Cerebellar nuclear complex (tissue), 1 donor: ENCODE measurements around the gene ZNF560.
A peak's percentile ranks its signal among the peaks of the same experiment; 100 is the strongest.

ENCODE experiments used
- DNase-seq, 2 experiments: peaks; one replicate each; lab custom pipeline; 2025; lab: John Stamatoyannopoulos, UW

The ZNF560 gene

DNA sequence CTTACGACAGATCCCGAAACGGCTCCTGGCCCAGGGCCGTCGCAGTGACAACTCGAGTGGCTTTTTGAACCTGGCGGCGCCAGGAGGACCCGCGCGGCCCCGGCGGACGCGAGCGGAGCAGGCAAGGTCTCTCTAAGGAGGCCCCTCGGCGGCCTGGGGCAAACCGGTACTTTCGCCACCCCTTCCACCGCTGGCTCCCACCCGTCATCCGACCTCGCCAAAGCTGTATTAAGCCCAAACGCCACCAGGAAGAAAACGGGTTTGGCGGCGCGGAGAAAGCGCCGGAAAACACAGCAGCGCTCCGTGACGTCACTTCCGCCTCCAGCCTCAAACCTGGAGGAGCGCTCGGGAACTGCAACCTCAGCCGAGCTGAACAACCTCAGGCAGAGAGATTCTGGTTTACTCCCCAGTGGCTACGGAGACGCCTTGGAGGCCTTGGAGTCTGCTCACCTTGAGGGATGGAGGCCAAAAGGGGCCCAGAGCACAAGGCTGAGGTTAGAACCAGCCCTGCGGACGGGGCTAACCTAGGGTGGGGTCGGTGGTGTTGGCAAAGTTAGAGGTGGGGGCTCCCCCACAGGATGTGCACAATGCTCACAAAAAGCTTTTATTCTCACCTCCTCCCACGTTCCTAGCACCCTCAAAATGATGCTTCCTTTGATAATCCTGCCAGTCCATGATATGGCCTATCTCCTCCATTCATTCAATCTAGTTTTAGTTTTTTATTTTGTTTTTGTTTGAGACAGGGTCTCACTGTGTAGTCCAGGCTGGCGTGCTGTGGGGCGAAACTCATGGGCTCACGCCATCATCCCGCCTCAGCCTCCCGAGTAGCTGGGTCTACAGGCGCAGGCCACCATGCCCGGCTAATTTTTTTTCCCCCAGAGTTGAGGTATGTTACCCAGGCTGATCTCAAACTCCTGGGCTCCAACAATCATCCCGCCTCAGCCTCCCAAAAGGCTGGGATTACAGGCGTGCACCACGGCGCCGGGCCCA, 62.8 kb downstream of the ZNF560 start, which contains the start of gene ZNF266:
Gene ZNF266, minus strand, starts transcription at position 295 of the 990 bp plus-strand sequence. CDS start 15,484 bp downstream, outside the sequence.
- DNase-seq: peak in 1 of 2 experiments; percentile 67

DNA sequence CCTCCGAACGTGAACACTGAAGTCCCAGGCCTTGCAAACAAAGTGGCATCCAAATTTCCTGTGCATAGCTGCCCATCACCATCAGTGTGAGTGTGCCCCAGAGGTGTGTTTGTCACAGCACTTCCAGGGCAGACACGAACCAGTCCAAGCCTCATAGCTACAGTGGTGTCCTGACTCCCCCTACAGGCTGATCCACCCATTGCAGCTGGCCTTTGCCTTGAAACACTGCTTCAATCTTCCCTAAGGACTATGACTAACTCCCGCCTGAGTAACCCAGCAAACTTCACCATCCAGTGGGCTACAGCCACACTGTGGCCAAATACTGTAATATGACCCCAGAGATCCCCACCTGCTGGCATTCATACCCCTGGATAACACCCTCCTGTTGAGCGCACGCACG, 66.9 kb downstream of the ZNF560 start:
- no peak for DNase-seq

DNA sequence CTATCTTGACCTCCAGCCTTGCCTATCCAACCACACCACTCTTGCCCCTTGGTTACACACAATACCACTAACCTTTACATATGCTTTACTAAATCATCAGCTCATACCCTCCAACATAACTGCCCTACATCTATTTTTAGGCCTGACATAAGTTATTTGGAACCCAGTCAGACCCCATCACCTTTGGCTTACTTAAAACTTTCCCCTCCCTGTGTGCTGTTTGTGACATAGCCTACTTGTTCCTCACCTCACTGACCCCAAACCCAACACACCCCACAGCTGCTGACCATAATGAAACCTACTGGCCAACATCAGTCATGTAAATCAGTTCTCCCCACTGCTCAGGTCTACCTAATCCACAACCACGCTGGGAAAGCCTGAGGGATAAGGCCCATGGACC, 68.0 kb downstream of the ZNF560 start:
- DNase-seq: no peak

DNA sequence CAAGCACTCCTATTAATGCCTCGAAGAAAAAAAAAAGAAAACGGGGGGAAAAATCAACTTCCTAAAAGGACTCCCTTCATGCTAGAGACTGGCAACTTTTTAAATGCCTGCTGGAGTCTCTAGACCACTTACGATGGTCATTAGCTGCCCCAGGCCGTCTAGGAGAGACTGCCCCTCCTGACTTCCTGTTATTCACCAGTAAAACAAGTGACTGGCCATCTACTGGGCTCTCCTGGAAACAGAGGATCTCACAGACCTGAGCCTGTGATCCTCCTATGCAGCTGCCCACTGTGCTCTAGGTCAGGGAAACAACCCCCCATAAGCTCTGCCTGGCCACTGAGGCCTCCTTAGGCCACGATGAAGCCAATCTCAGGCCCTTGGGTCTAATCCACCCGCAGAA, 70.5 kb downstream of the ZNF560 start:
- DNase-seq: no peak
